ENCODE results near the gene DAPK2.

DAPK2 gene

GRCh38 chr15:63890617-63891016, 155.7 kb downstream of the DAPK2 start:
- no peak for DNase-seq

DNA sequence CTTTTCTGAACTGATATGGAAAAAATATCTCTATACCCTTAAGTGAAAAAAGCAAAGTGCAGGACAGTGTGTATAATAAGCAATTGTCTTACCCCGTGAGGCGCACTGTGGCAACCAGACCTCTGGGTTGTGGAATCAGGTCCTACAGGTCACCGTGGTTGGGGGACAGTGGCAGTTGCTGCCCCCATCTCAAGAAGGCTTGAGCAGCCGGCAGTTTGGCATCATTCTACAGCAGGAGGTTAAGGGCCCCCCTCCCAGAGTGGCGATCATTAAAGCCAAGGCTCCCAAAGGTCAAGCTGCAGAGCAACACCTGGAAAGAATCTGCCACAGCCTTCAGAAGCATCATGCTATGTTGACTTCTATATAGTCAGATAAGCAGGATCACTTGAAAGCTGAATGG, 156.5 kb downstream of the DAPK2 start:
- DNase-seq: no peak

DNA sequence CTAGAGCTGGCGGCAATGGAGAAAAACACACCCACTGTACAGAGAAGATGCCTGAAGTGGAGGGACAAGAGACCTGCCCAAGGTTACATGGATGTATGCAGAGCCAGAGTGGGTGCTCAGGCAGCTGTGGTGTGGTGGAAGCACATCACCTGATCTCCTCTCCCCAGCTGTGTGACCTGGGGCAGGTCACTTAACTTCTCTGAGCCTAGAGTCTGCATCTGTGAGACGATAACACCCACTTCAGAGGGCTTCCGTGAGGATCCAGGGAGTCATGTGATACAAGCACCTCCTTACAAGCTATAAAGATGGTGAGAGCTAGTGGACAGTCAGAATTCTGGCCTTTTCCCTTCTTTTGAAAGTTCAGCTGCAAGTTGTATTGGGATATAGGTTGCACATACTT, 157.5 kb downstream of the DAPK2 start:
- no peak for DNase-seq

DNA sequence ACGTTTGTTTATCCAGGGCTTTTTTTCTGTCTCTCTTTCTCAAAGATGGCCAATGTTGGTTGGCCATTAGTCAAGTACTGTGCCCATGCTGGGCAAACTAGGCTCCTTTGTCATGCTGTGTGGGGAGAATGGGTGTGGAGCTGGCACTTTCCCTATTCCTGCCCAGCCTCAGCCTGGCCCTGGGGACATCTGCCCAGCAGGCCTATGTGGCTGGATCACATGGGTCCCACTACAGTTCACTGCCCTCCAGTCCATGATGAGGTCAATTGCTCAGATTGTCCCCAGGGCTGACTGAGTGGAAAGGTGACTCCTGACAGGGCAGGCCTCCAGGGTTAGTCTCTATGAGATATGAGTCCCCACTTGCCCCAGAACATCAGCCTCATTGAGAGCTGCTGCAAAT, 158.1 kb downstream of the DAPK2 start:
- DNase-seq: no peak

DNA sequence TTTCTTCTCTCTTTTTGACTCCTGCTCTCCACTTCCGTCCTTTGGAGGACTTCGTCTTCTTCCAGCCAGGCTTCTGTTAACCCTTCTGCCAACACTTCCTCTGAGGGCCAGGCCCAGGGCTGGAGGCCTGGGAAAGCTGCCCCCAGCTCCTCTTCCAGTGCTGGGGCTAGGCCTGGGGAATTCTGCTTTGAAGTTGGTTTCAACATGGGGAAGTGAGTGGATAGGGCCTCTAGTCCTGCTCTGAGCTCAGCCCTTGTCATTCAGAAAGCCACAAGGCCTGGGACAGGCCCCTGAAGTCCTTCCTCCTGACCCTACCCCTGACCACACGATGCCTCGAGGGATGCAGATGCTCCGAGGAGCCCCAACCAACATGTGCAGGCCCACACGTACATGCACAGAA, 158.7 kb downstream of the DAPK2 start:
- no peak for DNase-seq

GRCh38 chr15:63884953-63885352, 161.3 kb downstream of the DAPK2 start:
- no peak for DNase-seq

- no peak for DNase-seq
Measured at GRCh38 chr15:63881431-63881830, 164.9 kb downstream of the DAPK2 start.

GRCh38 chr15:63880744-63881143, 165.5 kb downstream of the DAPK2 start:
- DNase-seq: no peak

GRCh38 chr15:63879995-63880394, 166.3 kb downstream of the DAPK2 start:
- DNase-seq: no peak

- no peak for DNase-seq
Measured at GRCh38 chr15:63879211-63879610, 167.1 kb downstream of the DAPK2 start.

DNA sequence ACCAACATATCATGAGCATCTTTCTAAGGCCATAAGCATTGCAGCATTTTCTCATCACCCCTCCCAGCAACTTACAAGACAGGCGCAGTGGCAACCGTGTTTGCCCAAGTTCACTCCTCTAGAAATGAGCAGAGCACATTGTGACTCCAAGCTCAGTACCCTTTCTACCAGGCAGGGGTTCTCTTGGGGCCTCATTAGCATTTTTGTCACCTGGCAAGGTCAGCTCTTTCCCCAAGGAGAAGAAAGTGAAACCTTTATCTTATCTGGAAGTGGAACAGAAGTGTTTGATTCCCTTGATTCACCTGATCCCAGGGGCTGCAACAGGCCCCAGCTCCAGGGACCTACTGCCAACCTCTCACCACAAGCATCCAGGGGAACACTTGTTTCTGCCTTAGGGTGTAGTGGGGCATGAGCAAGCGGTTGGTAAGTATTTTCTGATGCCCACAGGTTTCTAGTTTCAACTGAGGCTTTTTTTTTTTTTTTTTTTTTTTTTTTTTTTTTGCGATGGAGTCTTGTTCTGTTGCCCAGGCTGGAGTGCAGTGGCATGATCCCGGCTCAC, 168.5 kb downstream of the DAPK2 start:
- DNase-seq: no peak

- no peak for DNase-seq
Measured at GRCh38 chr15:63876085-63876662, 170.1 kb downstream of the DAPK2 start.

DNA sequence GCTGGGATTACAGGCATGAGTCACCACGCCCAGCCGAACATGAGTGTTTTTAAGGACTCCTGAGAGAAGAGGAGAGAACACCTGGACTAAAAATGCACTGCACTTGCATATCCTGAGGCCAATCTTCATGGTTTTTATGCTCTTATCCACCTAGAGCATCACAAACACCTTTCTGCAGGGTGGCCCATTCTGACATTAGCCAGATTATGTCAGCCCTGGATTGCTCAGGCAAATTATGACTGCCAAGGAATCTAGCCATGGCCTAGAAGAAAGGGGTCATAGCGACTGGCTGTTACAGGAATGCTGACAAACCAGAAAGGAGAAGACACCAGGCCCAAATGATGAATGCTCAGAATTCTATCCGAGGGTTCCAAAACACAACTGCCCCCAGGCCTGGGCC, 171.7 kb downstream of the DAPK2 start:
- DNase-seq: no peak

DNA sequence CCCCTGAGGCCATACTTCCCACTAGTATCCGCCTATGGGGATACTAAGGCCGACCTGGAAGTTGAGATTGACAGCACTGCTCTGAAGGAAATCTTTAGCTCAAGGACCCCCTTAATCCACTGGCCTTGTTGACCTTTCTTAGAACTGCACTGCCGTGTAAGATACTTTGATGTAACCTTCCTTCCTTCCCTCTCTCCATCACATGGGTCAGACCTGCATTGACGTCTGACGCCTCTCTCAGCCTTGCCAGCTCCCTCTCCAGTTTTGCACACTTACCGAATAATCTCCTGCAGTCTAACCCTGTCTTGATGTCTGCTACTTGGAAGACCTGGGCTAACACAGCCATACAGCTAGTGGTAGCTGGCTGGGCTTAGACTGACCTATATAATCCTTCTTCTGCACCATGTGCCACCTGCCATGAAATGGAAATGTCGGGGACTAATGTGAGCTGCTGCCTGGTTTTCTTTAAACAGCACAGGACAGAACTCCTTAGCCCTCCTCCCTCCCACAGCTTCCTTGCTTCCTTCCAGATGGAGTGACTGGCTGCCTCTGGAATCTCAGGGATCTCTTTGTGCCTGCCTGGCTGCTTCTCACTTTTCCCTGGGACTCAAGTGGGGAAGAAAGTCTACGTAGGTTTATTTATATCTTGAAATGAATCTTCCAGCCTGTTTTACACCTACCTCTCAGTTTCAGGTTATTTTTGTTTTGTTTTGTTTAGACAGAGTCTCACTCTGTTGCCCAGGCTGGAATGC, 173.3 kb downstream of the DAPK2 start:
- no peak for DNase-seq

DNA sequence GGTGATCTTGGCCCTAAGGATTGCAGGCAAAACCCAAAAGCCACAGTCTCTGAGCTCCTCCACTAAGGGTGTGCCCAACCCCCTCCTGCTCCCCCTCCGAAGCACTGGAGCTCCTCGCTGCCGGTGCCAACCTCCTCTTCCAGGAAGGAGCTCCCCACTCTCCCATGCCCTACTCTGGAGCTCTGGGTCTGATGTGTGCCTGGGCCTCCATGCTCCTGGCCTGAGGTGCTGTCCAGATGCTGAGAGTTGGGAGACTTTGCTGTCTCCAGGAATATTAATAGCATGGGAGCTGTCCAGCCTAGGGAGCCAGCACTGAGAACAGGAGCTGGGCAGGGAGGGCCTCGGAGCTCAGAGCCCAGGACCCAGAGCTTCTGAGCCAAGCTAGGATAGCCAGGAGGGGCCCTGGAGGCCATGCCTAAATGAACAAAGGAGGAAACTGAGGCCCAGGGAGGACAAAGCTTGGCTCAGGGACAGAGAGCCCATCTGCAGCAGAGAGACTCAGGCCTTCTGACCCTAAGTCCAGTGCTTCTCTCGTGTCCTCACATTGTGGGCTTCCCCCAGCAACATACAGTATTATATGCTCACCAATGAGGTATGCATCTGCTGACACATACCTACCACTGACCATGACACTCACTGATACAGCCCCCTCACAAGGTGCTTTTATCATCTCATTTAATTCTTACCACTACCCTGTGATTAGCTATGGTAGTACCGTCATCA, 175.6 kb downstream of the DAPK2 start:
- no peak for DNase-seq

GRCh38 chr15:63870043-63870394, 176.3 kb downstream of the DAPK2 start:
- DNase-seq: no peak

GRCh38 chr15:63869371-63870042, 176.8 kb downstream of the DAPK2 start:
- DNase-seq: no peak

GRCh38 chr15:63864186-63864585, 182.1 kb downstream of the DAPK2 start:
- no peak for DNase-seq

GRCh38 chr15:63861946-63862517, 184.3 kb downstream of the DAPK2 start:
- DNase-seq: no peak

DNA sequence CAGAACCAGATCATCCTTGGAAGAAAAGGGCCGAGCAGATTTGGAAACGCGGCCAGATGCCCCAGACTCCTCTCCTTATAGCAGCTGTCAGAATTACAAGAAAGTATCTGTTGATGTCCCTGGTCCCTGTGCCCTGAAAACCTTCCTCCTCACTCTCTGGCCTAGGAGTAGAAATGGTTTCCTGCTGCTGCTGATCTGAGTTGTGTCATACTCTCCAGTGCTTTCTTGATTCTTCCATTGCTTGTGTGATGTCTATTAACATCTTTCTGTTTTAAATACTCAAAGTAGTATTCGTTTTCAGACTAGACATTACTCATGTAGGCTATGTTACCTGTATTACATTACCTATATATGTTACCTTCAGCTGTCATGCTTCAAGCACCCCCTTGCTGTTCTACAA, 185.7 kb downstream of the DAPK2 start:
- no peak for DNase-seq

DNA sequence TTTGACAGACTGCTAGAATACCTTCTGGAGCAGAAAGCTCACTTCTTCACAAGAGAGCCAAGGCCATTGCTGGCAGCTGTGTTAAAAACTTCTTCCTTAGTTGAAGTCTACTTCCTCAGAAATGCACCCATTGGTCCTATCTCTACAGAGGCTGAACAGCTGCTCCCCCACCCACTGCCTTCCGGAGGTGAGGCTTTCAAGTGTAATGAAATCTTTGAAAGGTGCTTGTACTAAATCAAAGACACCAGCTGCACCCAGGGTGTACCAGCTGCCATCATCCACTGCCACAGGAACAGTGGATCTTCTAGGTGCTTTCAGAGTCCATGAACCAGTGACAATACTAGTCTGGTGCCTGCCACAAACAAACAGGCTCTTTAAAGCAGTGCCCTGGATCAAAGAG, 186.1 kb downstream of the DAPK2 start:
- peak; percentile 58 for DNase-seq

GRCh38 chr15:63858881-63859280, 187.4 kb downstream of the DAPK2 start:
- DNase-seq: no peak

DNA sequence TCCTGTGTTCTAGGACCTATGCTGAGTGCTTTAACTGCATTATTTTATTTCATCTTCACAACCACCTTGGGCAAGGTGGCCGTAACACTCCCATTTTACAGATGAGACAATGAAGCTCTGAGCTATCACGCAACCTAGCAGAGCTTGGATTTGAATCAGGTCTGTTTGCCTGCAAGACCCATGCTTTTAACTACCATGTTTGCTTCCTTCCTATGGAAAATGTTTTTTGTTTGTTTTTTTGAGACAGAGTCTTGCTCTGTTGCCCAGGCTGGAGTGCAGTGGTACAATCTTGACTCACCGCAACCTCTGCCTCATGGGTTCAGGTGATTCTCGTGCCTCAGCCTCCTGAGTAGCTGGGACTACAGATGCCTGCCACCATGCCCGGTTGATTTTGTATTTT, 187.8 kb downstream of the DAPK2 start:
- no peak for DNase-seq
